Coronary artery (tissue), 2 donors: Measurements from ENCODE around the gene ACRV1.
A peak's percentile ranks its signal among the peaks of the same experiment; 100 is the strongest.

Source experiments
- DNase-seq: peaks from one replicate; pipeline ENCODE4 v3.0.0-alpha.2; 2017; ENCODE audit warnings: low spot score
- H3K27ac ChIP-seq, 2 donors: fragments of 200-600 bp; sonication (generic); one replicate each; pipeline ENCODE4 v1.5.1; 2016 to 2019
- H3K4me3 ChIP-seq: fragments of 200-600 bp; sonication (generic); 2 replicates; pipeline ENCODE4 v1.5.1; 2016; ENCODE audit warnings: mild to moderate bottlenecking, moderate library complexity
- TF ChIP-seq, protein P1 (sequence below): fragments of 200-600 bp; sonication (generic); IDR thresholded peaks from one replicate; pipeline ENCODE4 v1.5.1; 2019; ENCODE audit warnings: antibody characterized with exemption

ACRV1 gene

GRCh38 chr11:125626288-125626950 lies 54.2 kb downstream of the ACRV1 start:
- TF ChIP-seq, protein P1, sequence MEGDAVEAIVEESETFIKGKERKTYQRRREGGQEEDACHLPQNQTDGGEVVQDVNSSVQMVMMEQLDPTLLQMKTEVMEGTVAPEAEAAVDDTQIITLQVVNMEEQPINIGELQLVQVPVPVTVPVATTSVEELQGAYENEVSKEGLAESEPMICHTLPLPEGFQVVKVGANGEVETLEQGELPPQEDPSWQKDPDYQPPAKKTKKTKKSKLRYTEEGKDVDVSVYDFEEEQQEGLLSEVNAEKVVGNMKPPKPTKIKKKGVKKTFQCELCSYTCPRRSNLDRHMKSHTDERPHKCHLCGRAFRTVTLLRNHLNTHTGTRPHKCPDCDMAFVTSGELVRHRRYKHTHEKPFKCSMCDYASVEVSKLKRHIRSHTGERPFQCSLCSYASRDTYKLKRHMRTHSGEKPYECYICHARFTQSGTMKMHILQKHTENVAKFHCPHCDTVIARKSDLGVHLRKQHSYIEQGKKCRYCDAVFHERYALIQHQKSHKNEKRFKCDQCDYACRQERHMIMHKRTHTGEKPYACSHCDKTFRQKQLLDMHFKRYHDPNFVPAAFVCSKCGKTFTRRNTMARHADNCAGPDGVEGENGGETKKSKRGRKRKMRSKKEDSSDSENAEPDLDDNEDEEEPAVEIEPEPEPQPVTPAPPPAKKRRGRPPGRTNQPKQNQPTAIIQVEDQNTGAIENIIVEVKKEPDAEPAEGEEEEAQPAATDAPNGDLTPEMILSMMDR = no peak
- DNase-seq = no peak
- Histone ChIP-seq H3K4me3 (peak overlapping the region; percentile 85), H3K27ac (peak overlapping the region; percentile 83 to 96)

GRCh38 chr11:125625630-125626287 lies 54.9 kb downstream of the ACRV1 start:
- Histone ChIP-seq H3K27ac (peak overlapping the region; percentile 83 to 96), H3K4me3 (peak overlapping the region; percentile 85)
- peak; percentile 90 for DNase-seq
- TF ChIP-seq, protein P1 = no peak

- Histone ChIP-seq H3K4me3 (peak overlapping the region; percentile 85), H3K27ac (peak overlapping the region; percentile 83 to 96)
- no peak for DNase-seq
- TF ChIP-seq, protein P1 = no peak
Measured at GRCh38 chr11:125625225-125625629, 55.4 kb downstream of the ACRV1 start.

DNA sequence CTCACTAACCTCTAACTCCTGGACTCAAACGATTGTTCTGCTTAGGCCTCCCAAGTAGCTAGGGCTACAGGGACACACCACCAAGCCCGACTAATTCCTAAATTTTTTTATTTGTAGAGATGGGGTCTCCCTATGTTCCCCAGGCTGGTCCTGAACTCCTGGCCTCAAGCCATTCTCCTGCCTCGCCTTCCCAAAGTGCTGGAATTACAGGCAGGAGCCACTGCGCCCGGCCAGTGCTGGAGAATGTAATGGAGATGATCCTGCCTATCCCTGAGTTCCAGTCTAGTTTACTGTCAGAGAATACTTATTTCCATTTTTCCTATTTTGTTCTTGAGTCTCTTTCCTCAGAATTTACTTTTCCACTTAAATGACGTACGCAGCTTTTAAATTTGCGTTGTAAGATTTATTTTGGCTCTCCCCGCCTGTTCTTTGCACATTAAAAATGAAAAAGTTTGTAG lies 55.9 kb downstream of the ACRV1 start, which contains the start of gene CHEK1:
TSS of gene CHEK1 (plus strand) at position 408 of the 458 bp plus-strand sequence. CDS start 1,606 bp downstream, outside the sequence.
- Histone ChIP-seq H3K4me3 (peak within 1 kb of the TSS; percentile 85), H3K27ac (peak within 1 kb of the TSS; percentile 83 to 96)
- DNase-seq = no peak
- TF ChIP-seq, protein P1 = no peak

GRCh38 chr11:125623064-125623463 lies 57.6 kb downstream of the ACRV1 start:
- no peak for DNase-seq
- H3K27ac ChIP-seq = no peak overlapping the region
- TF ChIP-seq, protein P1 = no peak
- no peak overlapping the region for H3K4me3 ChIP-seq

GRCh38 chr11:125621995-125622394 lies 58.7 kb downstream of the ACRV1 start:
- DNase-seq = no peak
- TF ChIP-seq, protein P1 = no peak
- no peak overlapping the region for H3K4me3 ChIP-seq
- H3K27ac ChIP-seq = peak overlapping the region in 1 of 2 donors; percentile 47
